T follicular helper cell (primary cell): ENCODE results near the gene BUD31.
"Not testable (repeated sequence)": the region's sequence is repeated elsewhere in the genome, so short reads cannot be mapped to it uniquely, and the experiment has no call there.

Experiments used
- DNase-seq: peaks from one replicate; pipeline ENCODE4 v3.0.0-alpha.2; 2020; ENCODE audit warnings: low read depth

Gene BUD31

DNA sequence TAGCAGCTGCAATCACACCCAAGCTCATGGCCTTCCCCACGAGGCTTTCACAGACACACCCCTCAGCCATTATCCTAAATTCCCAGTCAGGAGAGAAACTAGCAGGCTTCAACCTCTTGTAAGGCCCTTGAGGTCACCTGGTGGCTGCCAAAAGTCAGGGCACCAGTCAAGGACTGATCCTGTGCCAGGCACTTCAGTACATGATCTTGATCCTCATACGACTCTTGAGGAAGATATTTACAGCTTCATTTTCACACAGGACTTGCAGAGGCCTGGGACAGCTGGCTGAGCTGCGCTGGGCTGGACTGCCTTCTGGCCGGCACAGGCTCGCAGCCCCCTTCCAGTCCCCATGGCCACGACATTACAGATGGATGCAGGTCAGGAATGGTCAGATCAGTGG lies 9.2 kb upstream of the BUD31 start:
- DNase-seq = no peak

- no peak for DNase-seq
Observed at GRCh38 chr7:99402854-99403253, 5.9 kb upstream of the BUD31 start.

GRCh38 chr7:99403764-99404163 lies 5.0 kb upstream of the BUD31 start:
- no peak for DNase-seq

GRCh38 chr7:99404235-99404976 lies 4.4 kb upstream of the BUD31 start:
- no peak for DNase-seq

DNA sequence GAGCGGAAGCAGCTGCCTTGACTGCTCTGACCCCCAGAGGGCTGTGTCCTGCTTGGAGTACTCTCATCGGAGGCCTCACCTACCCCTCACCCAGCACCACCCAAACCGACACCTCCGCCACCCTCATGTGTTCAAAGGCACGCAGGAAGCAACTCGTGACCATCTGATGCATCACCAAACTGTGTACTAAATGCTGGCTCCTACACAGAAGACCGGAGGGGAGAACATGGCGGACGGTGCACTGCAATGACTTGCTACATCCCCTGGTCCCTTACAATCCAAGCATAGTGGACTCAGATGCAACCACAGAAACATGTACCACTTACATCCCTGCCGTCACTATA lies 3.8 kb upstream of the BUD31 start:
- no peak for DNase-seq

GRCh38 chr7:99406557-99406956 lies 2.2 kb upstream of the BUD31 start:
- DNase-seq = no peak

DNA sequence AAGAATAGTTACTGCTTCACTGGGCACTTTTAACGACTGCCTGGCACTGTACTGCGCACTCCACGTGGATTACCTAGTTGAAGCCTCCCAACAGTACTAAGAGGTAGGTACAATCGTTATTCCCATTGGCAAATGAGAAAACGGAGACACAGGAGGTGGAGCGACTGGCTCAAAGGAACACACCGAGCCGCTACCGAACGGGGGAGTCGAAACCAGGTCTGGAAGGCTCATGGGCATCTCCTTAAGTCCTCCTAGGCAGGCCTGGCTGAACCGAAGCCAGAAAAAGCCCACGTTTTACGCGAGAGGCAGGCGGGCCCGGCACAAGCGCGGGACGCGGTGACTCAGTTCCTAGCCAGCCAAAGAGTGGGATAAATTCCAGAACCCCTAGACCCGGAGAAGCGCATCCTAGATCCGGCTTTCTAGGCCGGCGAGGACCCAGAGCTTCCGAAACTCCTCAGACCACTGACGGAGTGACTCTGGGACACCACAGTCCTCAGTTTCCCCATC lies 844 bp upstream of the BUD31 start:
- DNase-seq = peak; percentile 21

- no peak for DNase-seq
Observed at GRCh38 chr7:99409192-99409572, 413 bp downstream of the BUD31 start.

DNA sequence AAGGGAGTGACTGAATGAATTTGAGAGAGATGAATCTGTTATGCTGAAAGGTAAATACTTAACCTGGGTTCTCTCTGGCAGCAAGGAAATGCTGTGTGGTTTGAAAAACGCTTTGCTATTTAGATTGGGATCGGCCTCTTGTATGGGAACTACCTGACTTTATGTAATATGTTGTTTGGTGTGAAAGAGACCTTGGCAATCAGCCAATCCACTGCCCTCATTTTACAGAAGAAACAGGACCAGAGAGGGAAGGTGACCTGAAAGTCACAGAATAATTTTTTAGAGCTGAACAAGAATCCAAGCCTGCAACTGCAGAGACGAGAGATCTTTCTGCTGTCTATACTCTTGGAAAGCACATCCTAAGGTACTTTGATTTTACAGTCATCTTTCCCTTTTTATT lies 1.0 kb downstream of the BUD31 start:
- DNase-seq = no peak

- no peak for DNase-seq
Observed at GRCh38 chr7:99410635-99411034, 1.9 kb downstream of the BUD31 start.

DNA sequence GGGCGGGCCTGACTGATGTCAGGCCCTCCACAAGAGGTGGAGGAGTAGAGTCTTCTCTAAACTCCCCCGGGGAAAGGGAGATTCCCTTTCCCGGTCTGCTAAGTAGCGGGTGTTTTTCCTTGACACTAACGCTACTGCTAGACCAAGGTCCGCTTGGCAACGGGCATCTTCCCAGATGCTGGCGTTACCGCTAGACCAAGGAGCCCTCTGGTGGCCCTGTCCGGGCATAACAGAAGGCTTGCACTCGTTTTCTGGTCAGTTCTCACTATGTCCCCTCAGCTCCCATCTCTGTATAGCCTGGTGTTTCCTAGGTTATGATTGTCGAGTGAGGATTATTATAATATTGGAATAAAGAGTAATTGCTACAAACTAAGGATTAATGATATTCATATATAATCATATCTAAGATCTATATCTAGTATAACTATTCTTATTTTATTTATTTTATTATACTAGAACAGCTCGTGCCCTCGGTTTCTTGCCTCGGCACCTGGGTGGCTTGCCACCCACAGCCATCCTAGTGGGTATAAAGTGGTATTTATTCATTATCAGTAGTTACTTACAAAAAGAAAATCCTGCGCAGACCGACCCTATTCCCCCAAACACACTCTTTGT lies 6.9 kb downstream of the BUD31 start:
- DNase-seq = not testable (repeated sequence)

DNA sequence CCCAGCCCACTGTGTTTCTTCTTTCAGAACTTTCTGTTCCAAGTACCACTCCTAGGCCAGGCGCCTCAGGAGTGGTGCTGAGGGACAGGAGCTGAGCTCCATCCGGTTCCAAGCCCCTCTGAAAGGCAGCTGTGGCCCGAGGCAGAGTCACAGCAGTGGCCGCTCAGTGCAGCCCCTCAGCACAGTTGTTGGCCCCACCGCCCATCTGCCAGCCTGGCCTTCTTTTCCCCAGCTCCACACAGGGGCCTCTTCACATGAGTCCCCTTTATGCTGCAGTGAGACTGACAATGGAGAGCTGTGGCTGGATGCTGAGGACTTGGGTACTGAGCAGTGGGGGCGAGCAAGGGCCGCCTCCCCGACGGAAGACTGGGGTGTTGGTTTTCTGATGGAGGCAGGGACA lies 9.5 kb downstream of the BUD31 start:
- DNase-seq = no peak

GRCh38 chr7:99419323-99420021 lies 10.7 kb downstream of the BUD31 start:
- no peak for DNase-seq

DNA sequence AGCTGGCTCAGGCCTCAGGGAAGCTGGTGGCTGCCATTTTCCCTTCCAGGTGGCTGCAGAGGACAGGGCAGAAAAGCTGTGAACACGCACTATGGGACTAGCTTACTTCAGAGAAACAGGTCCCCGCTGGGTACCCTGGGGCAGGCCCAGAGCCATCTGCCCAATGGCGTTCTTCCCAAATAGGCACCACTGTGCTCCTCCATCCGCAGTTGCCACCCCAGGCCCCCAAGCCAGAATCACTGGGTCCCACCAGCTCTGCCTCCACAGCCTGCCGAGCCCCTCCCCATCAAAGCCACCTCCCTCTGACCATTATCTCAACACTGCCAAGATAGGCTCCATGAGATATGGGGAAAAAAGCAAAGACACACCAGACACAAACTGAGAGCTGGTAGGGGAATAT lies 11.4 kb downstream of the BUD31 start:
- no peak for DNase-seq

DNA sequence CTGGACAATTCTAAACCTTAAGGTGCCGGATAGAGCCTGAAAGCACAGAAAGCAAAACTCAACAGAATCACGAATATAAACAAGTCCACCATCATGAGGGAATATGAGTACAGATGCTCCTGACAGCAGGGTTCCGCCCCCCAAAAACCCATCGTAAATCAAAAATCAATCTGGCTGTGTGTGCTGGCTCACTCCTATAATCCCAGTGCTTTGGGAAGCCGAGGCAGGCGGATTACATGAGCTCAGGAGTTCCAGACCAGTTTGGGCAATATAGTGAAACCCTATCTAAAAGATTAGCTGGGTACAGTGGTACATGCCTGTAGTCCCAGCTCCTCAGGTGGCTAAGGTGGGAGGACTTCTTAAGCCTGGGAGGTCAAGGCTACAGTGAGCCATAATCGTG lies 12.2 kb downstream of the BUD31 start:
- DNase-seq = no peak

GRCh38 chr7:99422186-99422585 lies 13.4 kb downstream of the BUD31 start:
- DNase-seq = no peak

DNA sequence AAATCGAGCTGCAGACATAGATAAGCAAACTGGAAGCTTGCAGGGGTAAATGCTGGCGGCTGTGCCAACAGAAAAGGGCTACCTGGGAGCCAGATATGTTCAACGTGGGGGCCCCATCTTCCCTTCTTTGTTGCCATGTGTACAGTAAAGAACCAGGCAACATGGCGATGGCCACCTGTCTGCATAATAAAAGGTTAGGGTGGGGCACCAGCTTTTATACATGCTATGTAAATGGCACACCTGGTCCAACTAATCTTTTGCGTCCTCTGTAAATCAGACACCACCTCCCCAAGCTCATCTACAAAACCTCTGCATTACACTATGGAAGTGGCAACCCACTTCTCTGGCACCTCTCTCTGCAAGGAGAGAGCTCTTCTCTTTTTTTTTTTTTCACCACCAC lies 13.9 kb downstream of the BUD31 start:
- no peak for DNase-seq

GRCh38 chr7:99424932-99425730 lies 16.4 kb downstream of the BUD31 start:
- no peak for DNase-seq

DNA sequence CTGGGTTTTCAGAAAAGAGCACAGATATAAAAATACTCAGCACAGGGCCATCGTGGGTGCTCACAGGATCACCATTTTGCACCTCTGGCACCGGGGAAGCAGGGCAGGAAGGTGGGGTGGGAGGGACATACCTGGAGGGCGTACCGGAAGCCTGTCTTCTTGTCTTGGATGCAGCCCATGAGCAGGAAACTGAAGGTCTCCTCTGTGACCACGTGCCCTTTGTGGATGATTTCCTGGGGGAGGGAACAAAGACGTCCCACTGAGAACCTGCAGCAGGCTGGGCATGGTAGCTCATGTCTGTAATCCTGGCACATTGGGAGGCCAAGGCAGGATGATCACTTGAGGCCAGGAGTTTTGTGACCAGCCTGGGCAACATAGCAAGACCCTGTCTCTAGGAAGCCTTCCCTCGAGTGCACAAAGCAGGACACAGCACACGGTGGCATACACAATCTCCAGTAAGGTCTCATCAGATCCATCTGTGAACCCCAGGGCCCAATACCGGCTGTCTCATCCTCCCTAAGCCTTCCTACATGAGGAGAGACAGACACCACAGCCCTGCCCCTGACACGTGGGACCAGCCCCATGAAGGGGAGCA lies 20.3 kb downstream of the BUD31 start:
- no peak for DNase-seq

- no peak for DNase-seq
Observed at GRCh38 chr7:99429756-99430155, 21.0 kb downstream of the BUD31 start.

GRCh38 chr7:99431756-99432540 lies 23.2 kb downstream of the BUD31 start:
- DNase-seq = not testable (repeated sequence)
